ENCODE data around the gene BRD7.

DNA sequence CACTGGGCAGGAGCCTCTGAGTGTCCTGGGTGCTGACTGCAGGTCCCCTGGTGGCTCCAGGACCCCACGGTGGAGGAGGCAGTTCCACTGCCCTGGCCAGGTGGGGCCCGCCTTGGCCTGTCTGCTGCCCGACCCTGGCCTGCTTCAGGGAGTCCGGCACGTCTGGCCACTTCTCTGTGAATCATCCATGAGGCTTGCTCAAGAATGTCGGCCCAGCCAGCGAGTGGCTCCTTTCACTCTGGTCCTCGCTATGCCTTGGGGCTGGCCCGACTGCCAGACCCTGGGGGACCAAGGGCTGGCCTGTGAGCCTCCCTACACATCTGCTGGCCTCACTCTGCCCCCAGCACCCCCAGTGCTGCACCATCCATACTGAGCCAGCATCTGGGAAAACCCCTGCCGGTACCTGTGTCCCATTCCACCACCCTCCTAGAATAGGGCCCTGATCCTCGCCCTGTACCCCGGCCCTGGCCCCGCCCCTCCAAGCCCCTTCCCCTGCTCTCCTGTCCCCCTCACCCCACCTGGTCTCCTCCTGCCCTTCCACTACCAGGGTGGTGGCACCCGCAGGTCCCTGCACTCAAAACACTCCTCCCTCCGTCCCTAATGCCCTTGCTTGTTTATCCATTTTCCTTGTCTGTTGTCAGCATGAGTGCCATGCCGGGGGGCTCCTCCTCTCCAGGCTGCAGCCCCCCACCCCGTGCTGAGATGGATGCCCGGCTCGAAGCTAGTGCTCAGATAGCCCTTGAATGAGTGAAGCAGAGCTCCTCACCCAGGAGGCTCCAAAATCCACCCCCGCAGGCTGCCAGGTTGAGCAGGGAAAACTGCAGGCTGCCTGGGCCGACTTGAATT lies 66.9 kb downstream of the BRD7 start:
- no peak for TF ChIP-seq POLR2A (IDR thresholded peaks at IDR 0.05)
- TF ChIP-seq, protein P1, sequence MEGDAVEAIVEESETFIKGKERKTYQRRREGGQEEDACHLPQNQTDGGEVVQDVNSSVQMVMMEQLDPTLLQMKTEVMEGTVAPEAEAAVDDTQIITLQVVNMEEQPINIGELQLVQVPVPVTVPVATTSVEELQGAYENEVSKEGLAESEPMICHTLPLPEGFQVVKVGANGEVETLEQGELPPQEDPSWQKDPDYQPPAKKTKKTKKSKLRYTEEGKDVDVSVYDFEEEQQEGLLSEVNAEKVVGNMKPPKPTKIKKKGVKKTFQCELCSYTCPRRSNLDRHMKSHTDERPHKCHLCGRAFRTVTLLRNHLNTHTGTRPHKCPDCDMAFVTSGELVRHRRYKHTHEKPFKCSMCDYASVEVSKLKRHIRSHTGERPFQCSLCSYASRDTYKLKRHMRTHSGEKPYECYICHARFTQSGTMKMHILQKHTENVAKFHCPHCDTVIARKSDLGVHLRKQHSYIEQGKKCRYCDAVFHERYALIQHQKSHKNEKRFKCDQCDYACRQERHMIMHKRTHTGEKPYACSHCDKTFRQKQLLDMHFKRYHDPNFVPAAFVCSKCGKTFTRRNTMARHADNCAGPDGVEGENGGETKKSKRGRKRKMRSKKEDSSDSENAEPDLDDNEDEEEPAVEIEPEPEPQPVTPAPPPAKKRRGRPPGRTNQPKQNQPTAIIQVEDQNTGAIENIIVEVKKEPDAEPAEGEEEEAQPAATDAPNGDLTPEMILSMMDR (IDR thresholded peaks at IDR 0.05): no peak

Measured in heart left ventricle (tissue), 13 donors.